Keratinocyte (primary cell): ENCODE measurements around the gene CCL26. TPM values are rescaled to one million over a fixed set of nuclear protein-coding genes. Genes with fewer than 3 reads are reported as not detected.

Experiments
- DNase-seq: peaks from one replicate; pipeline ENCODE4 v3.0.0-alpha.2; 2011; ENCODE audit warnings: low read depth, missing footprints, low spot score
- FAIRE-seq: peaks from 2 replicates; lab custom pipeline; 2011; peaks lifted over from hg19 to GRCh38; lab: Jason Lieb, UNC
- H2AFZ ChIP-seq: 2 replicates; pipeline ENCODE4 v1.6.0; 2012; ENCODE audit warnings: low read length, control low read depth, inconsistent platforms; ENCODE audit not compliant: control insufficient read depth
- H3K27ac ChIP-seq: 2 replicates; pipeline ENCODE4 v1.5.1; 2011; ENCODE audit warnings: low read length; ENCODE audit not compliant: control insufficient read depth, insufficient read depth
- H3K27me3 ChIP-seq: 3 replicates; pipeline ENCODE4 v1.6.0; 2011; ENCODE audit warnings: low read length; ENCODE audit not compliant: control insufficient read depth, insufficient read depth; ENCODE audit errors: extremely low read depth
- H3K36me3 ChIP-seq, 2 experiments: 2 replicates in 1 of 2; 3 replicates in 1 of 2; pipeline ENCODE4 v1.5.1; 2011; ENCODE audit warnings: low read length in 2 of 2, mild to moderate bottlenecking in 1 of 2; ENCODE audit not compliant: control insufficient read depth in 2 of 2, insufficient read depth in 2 of 2; ENCODE audit errors: extremely low read depth in 1 of 2
- H3K4me1 ChIP-seq: 3 replicates; pipeline ENCODE4 v1.5.1; 2011; ENCODE audit warnings: low read length; ENCODE audit not compliant: control insufficient read depth, insufficient read depth; ENCODE audit errors: extremely low read depth
- H3K4me2 ChIP-seq: 3 replicates; pipeline ENCODE4 v1.6.0; 2011; ENCODE audit warnings: low read depth, low read length; ENCODE audit not compliant: control insufficient read depth, insufficient read depth; ENCODE audit errors: extremely low read depth
- H3K4me3 ChIP-seq, 3 experiments: fragments of 200-600 bp in 1 of 3; sonication (generic) in 1 of 3; 2 replicates in 2 of 3; 3 replicates in 1 of 3; pipeline ENCODE4 v1.5.1; 2011 to 2016; ENCODE audit warnings: low read length in 3 of 3, mild to moderate bottlenecking in 3 of 3, control low read depth in 2 of 3, inconsistent platforms in 1 of 3, low read depth in 1 of 3, mixed read lengths in 1 of 3, mixed run types in 1 of 3, moderate library complexity in 1 of 3; ENCODE audit not compliant: control insufficient read depth in 2 of 3, insufficient read depth in 2 of 3; ENCODE audit errors: extremely low read depth in 1 of 3
- H3K79me2 ChIP-seq: 2 replicates; pipeline ENCODE4 v1.6.0; 2012; ENCODE audit warnings: low read length; ENCODE audit not compliant: control insufficient read depth, insufficient read depth
- H3K9ac ChIP-seq: 3 replicates; pipeline ENCODE4 v1.6.0; 2011; ENCODE audit warnings: low read length; ENCODE audit not compliant: control insufficient read depth, insufficient read depth; ENCODE audit errors: extremely low read depth
- H3K9me1 ChIP-seq: 3 replicates; pipeline ENCODE4 v1.6.0; 2011; ENCODE audit warnings: low read length; ENCODE audit not compliant: control insufficient read depth, insufficient read depth; ENCODE audit errors: extremely low read depth
- H3K9me3 ChIP-seq: 2 replicates; pipeline ENCODE4 v1.5.1; 2012; ENCODE audit warnings: low read depth, low read length; ENCODE audit not compliant: control insufficient read depth
- H4K20me1 ChIP-seq: 3 replicates; pipeline ENCODE4 v1.6.0; 2011; ENCODE audit warnings: low read length; ENCODE audit not compliant: control insufficient read depth, insufficient read depth; ENCODE audit errors: extremely low read depth
- CTCF ChIP-seq, 3 experiments: IDR thresholded peaks in 1 of 3; conservative IDR thresholded peaks in 1 of 3; optimal IDR thresholded peaks in 1 of 3; 2 replicates in 2 of 3; 3 replicates in 1 of 3; pipeline versions ENCODE3 to v1.5.1; 2011; ENCODE audit warnings: low read length in 3 of 3, mild to moderate bottlenecking in 3 of 3, moderate library complexity in 2 of 3, control low read depth in 1 of 3, inconsistent platforms in 1 of 3; ENCODE audit not compliant: insufficient read depth in 2 of 3; ENCODE audit errors: extremely low read depth in 1 of 3
- EZH2 ChIP-seq: IDR thresholded peaks from one replicate; pipeline ENCODE4 v1.6.1; 2012; ENCODE audit warnings: inconsistent platforms, mild to moderate bottlenecking, low read length, moderate library complexity
- dilution Hi-C: fragments of 300-500 bp; cut with MboI; formaldehyde crosslinking; loops from one replicate; pipeline ENCODE4 v1.7.0; 2020; ENCODE audit warnings: low sequenced_read_pairs; ENCODE audit not compliant: extremely low pct_ligation_motif_present
- polyA plus RNA-seq, 5 experiments: library from polyadenylated mRNA; depleted of rRNA in 3 of 5; stranded (reverse) in 3 of 5; stranded (forward) in 1 of 5; unstranded in 1 of 5; fragments of >200 nt; gene quantifications; 1 replicate in 1 of 5; 2 replicates in 3 of 5; 3 replicates in 1 of 5; pipeline versions ENCODE4 v1.2.1 to v1.2.3, GENCODE V29; 2011 to 2012; ENCODE audit warnings: missing spikeins in 2 of 5, low read depth in 1 of 5, low replicate concordance in 1 of 5

CCL26 gene
- polyA plus RNA-seq, 1 donor (not counting 4 experiments of a cell fraction or from before 2014, with no cell fraction given): not detected

DNA sequence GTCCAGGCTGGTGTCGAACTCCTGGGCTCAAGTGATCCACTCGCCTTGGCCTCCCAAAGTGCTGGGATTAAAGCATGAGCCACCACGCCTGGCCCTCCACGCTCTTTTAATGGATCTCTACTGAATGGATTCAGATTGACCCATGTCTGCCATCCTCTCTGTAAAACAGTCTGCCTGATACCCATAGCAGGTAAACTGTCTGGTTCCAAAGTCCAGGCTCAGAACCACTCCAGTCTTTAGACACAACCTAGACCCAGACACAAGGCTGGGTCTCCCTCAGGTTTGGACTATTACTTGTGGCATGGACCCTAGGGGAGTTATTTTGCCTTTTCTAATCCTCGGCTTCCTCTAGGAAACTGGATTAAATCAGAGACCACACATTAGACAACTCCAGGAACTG is 52.4 kb downstream of the CCL26 start:
- Histone ChIP-seq H3K27ac (no peak overlapping the region), H3K36me3 (no peaks in the 10 kb centered on the region), H2AFZ (no peak overlapping the region), H3K4me1 (peaks cover 3% of the 10 kb centered on the region), H3K9ac (no peak overlapping the region), H3K79me2 (no peaks in the 10 kb centered on the region), H3K27me3 (no peaks in the 10 kb centered on the region), H4K20me1 (no peaks in the 10 kb centered on the region), H3K4me2 (no peak overlapping the region), H3K9me1 (no peaks in the 10 kb centered on the region), H3K4me3 (no peak overlapping the region), H3K9me3 (no peaks in the 10 kb centered on the region)
- DNase-seq (no peak), FAIRE-seq (no peak)
- dilution Hi-C loops: no loop called here
- no peak for TF ChIP-seq EZH2
- no peak for TF ChIP-seq CTCF (optimal IDR thresholded peaks at IDR 0.05 in 1 of 3, IDR thresholded peaks at IDR 0.05 in 1 of 3, conservative IDR thresholded peaks at IDR 0.05 in 1 of 3; ENCODE audit: extremely low read depth in 1 of 3, insufficient read depth in 2 of 3, low read length in 3 of 3)

Other genes with a start within 250 kb of the CCL26 start
- gene HIP1, start 33.3 kb downstream of the CCL26 start, polyA plus RNA-seq: 5.0 to 6.9 TPM (median 5.3 TPM) in 3 replicates
- not detected in 3 replicates for gene CCL24, start 41.6 kb upstream of the CCL26 start, polyA plus RNA-seq
- 24.1 to 35.4 TPM (median 26.3 TPM) in 3 replicates for gene RHBDD2, start 106.8 kb upstream of the CCL26 start, polyA plus RNA-seq
- 25.9 to 35.0 TPM (median 28.6 TPM) in 3 replicates for gene POR, start 142.9 kb upstream of the CCL26 start, polyA plus RNA-seq
- 41.0 to 72.4 TPM (median 47.0 TPM) in 3 replicates for gene TMEM120A, start 222.4 kb upstream of the CCL26 start, polyA plus RNA-seq